Right lobe of liver (tissue), 4 donors: ENCODE data around the gene DDX1.

Experiments
- CTCF ChIP-seq, 4 donors: fragments of 200-600 bp in 3 of 4; fragments of 450-650 bp in 1 of 4; IDR thresholded peaks; one replicate each; pipeline versions ENCODE4 v1.5.1 to v1.8.0; 2016 to 2022; ENCODE audit warnings: antibody characterized with exemption in 4 of 4, mild to moderate bottlenecking in 2 of 4
- POLR2A ChIP-seq: fragments of 450-650 bp; IDR thresholded peaks from one replicate; pipeline ENCODE4 v1.6.1; 2017; ENCODE audit warnings: antibody characterized with exemption, mild to moderate bottlenecking
- donor health status: DM: no; HTN: no; CAD: no.
- donor health status: DM: no; HTN: no; CAD: no.
- donor health status: DM: no; HTN: yes; CAD: no.

- TF ChIP-seq CTCF (IDR thresholded peaks at IDR 0.05), result no peak
- TF ChIP-seq POLR2A, result no peak
Measured at GRCh38 chr2:15651367-15651727, 59.7 kb downstream of the DDX1 start.
